ENCODE data around the gene AADAC.
"Not testable (repeated sequence)": the region's sequence is repeated elsewhere in the genome, so short reads cannot be mapped to it uniquely, and the experiment has no call there.

The AADAC gene

DNA sequence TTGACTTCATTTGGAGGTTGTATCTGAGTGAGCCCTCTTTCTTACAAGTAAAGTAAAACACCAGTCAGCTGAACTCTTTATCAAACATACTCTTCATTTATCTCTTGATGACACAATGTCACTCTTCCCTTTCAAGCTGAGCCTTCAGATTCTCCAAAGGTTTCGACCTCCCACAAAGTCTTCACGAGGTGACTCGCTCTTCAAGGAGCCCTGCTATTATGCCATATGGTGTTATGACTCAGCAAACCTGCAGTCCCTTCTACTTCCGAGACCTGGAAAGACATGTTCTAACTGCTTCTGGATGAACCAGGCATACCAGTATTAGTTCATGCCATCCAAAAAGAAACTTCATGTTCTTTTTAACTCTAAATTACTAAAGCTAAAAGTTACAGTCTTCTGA is 23.1 kb downstream of the AADAC start:
- H3K9me3 Mint-ChIP-seq = no peaks in the 10 kb centered on the region
- H3K27ac Mint-ChIP-seq = no peak overlapping the region
- TF ChIP-seq, protein P1, sequence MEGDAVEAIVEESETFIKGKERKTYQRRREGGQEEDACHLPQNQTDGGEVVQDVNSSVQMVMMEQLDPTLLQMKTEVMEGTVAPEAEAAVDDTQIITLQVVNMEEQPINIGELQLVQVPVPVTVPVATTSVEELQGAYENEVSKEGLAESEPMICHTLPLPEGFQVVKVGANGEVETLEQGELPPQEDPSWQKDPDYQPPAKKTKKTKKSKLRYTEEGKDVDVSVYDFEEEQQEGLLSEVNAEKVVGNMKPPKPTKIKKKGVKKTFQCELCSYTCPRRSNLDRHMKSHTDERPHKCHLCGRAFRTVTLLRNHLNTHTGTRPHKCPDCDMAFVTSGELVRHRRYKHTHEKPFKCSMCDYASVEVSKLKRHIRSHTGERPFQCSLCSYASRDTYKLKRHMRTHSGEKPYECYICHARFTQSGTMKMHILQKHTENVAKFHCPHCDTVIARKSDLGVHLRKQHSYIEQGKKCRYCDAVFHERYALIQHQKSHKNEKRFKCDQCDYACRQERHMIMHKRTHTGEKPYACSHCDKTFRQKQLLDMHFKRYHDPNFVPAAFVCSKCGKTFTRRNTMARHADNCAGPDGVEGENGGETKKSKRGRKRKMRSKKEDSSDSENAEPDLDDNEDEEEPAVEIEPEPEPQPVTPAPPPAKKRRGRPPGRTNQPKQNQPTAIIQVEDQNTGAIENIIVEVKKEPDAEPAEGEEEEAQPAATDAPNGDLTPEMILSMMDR (IDR thresholded peaks at IDR 0.05; ENCODE audit: unreplicated experiment in 3 of 3) = no peak
- peaks cover 3% of the 10 kb centered on the region for H3K27me3 Mint-ChIP-seq (ENCODE audit: low read depth)
- no peaks in the 10 kb centered on the region for H3K36me3 Mint-ChIP-seq (ENCODE audit: low read depth)
- peaks cover 13% of the 10 kb centered on the region for H3K4me1 Mint-ChIP-seq
- no peak overlapping the region for H3K4me3 Mint-ChIP-seq

- no peak overlapping the region for H3K4me3 Mint-ChIP-seq
- no peak overlapping the region for H3K27ac Mint-ChIP-seq
- TF ChIP-seq, protein P1 (IDR thresholded peaks at IDR 0.05; ENCODE audit: unreplicated experiment in 3 of 3) = peak; percentile 85 to 97 (median 90)
- H3K9me3 Mint-ChIP-seq = no peaks in the 10 kb centered on the region
- H3K36me3 Mint-ChIP-seq (ENCODE audit: low read depth) = no peaks in the 10 kb centered on the region
- peaks cover 3% of the 10 kb centered on the region for H3K27me3 Mint-ChIP-seq (ENCODE audit: low read depth)
- H3K4me1 Mint-ChIP-seq = peaks cover 18% of the 10 kb centered on the region
Observed at GRCh38 chr3:151838574-151839312, 24.8 kb downstream of the AADAC start.

- Mint-ChIP-seq H3K4me3 (no peak overlapping the region), H3K4me1 (peaks cover 18% of the 10 kb centered on the region), H3K27me3 (ENCODE audit: low read depth) (peaks cover 2% of the 10 kb centered on the region), H3K9me3 (no peaks in the 10 kb centered on the region), H3K27ac (no peak overlapping the region), H3K36me3 (ENCODE audit: low read depth) (no peaks in the 10 kb centered on the region)
- TF ChIP-seq, protein P1 (IDR thresholded peaks at IDR 0.05; ENCODE audit: unreplicated experiment in 3 of 3) = peak in 1 of 3 experiments; percentile 47
Observed at GRCh38 chr3:151839313-151839631, 25.4 kb downstream of the AADAC start.

- Mint-ChIP-seq H3K9me3 (no peaks in the 10 kb centered on the region), H3K36me3 (ENCODE audit: low read depth) (no peaks in the 10 kb centered on the region), H3K4me3 (no peak overlapping the region), H3K27me3 (ENCODE audit: low read depth) (no peaks in the 10 kb centered on the region), H3K4me1 (peaks cover 11% of the 10 kb centered on the region), H3K27ac (no peak overlapping the region)
- TF ChIP-seq, protein P1 (IDR thresholded peaks at IDR 0.05; ENCODE audit: unreplicated experiment in 3 of 3) = no peak
Observed at GRCh38 chr3:151841801-151842200, 27.9 kb downstream of the AADAC start.

DNA sequence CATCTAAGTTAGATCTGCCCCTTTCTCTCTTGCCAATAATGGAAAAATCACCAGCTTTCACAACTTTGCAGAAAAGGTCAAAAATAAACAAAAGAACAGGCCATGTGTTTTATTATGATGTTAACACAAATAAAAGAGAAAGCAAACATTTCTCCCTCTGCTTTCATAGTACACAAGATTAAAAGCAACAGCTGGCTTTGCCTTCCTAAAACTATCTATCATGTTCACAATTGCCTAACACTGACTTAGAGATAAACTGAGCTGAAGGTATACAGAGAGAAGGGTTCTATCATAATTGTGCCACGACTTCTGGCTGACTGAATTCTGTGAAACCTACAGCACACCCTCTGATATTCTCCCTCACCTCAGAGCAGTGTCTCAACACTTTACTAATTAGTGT is 29.4 kb downstream of the AADAC start:
- no peaks in the 10 kb centered on the region for H3K27me3 Mint-ChIP-seq (ENCODE audit: low read depth)
- TF ChIP-seq, protein P1 (IDR thresholded peaks at IDR 0.05; ENCODE audit: unreplicated experiment in 3 of 3) = no peak
- H3K36me3 Mint-ChIP-seq (ENCODE audit: low read depth) = no peaks in the 10 kb centered on the region
- H3K27ac Mint-ChIP-seq = peak overlapping the region; percentile 5 to 19 (median 11)
- H3K4me3 Mint-ChIP-seq = no peak overlapping the region
- peaks cover 2% of the 10 kb centered on the region for H3K9me3 Mint-ChIP-seq
- peaks cover 5% of the 10 kb centered on the region for H3K4me1 Mint-ChIP-seq

- no peaks in the 10 kb centered on the region for H3K36me3 Mint-ChIP-seq (ENCODE audit: low read depth)
- H3K27ac Mint-ChIP-seq = peak overlapping the region; percentile 89 to 97 (median 96)
- TF ChIP-seq, protein P1 (IDR thresholded peaks at IDR 0.05; ENCODE audit: unreplicated experiment in 3 of 3) = no peak
- H3K4me1 Mint-ChIP-seq = peaks cover 5% of the 10 kb centered on the region
- H3K27me3 Mint-ChIP-seq (ENCODE audit: low read depth) = no peaks in the 10 kb centered on the region
- no peak overlapping the region for H3K4me3 Mint-ChIP-seq
- H3K9me3 Mint-ChIP-seq = peaks cover 19% of the 10 kb centered on the region
Observed at GRCh38 chr3:151845306-151845905, 31.5 kb downstream of the AADAC start.

DNA sequence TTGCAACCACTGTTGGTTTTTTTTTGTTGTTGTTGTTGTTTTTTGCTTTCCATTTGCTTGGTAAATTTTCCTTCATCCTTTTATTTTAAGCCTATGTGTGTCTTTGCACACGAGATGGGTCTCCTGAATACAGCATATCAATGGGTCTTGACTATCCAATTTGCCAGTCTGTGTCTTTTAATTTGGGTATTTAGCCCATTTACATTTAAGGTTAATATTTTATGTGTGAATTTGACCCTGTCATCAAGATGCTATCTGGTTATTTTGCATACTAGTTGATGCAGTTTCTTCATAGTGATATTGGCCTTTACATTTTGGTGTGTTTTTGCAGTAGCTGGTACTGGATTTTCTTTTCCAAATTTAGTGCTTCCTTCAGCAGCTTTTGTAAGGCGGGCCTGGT is 36.1 kb downstream of the AADAC start:
- not testable (repeated sequence) for H3K27ac Mint-ChIP-seq; H3K4me3 Mint-ChIP-seq; H3K4me1 Mint-ChIP-seq; H3K36me3 Mint-ChIP-seq (ENCODE audit: low read depth); H3K27me3 Mint-ChIP-seq (ENCODE audit: low read depth)
- H3K9me3 Mint-ChIP-seq = peaks cover 37% of the 10 kb centered on the region

Data from nephron (organoid).